ENCODE measurements around the gene ABLIM3.

The ABLIM3 gene

DNA sequence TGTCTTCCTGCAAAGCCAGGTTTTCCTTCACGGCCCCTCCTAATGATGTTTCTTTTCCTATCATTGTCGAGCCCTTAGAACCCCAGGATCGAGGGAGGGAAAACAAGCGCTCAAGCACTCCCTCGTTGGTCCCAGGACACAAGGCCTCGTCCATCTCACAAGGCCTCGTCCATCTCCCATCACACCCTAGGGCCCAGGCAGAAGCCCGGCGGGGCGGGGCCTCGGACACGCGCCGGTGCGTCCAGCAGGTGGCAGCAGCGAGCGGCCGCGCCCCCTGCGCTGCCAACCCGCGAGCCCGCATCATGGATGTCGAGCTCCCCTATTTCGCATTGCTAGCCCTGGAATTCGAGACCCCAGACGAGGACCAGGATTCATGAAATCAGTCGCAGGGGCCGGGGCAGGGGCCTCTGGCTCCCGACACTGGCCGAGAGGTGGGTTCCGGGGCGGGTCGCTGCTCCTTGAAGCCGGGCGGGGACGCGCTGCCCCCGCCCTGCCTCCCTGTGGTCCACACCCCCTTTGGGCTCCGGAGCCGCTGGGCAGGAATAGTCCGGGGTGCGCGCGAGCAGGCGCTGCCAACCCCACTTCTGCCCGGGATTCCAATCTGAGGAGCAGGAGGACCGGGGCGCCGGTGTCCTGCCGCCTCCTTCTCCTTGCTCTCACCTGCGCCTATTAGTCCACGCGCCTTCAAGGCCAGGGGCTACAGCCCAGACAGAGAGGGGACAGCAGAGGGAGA lies at the start of gene ABLIM3:
Gene ABLIM3 (plus strand): TSS at position 270 of the 733 bp plus-strand sequence. CDS start 603 bp downstream, outside the sequence.
- DNase-seq (ENCODE audit: low read depth in 2 of 2), result peak; percentile 27 to 47

DNA sequence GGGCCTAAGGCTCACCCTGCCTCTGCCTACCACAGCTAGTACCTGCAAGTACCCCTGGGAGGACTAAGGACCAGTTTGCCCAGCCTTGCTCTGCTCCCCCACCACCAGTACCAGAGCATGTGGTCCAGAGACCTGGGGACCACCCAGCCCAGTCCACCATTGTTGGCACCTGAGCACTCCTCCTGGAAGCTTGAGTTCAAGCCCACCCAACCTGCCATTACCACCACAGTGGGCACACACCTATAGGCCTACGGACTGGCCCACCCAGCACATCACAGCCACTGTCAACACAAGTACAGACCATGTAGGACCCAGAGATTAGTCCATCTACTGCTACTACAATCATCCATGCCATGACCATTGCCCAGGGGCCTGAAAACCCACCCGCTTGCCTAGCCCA lies 47.7 kb upstream of the ABLIM3 start:
- DNase-seq (ENCODE audit: low read depth in 2 of 2), result no peak

DNA sequence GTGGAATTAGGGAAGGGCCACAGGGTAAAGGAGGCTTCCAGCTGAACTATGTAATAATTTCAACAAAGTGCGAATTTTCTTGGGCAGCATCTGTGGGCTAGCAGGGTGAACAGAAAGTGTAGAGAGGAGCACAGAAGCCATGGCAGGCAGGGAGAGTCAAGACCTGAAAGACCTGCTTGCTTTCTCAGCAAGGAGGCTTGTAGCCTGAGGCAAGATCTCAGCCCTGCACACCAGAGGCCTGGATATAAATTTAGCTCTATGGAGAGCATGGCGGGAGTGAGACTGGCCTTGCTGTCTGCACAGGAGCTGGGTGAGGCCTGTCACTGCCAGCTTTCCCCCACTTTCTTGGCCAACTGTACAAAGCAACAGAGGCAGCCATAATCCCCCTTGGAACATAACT lies 46.3 kb upstream of the ABLIM3 start:
- DNase-seq (ENCODE audit: low read depth in 2 of 2), result no peak

DNA sequence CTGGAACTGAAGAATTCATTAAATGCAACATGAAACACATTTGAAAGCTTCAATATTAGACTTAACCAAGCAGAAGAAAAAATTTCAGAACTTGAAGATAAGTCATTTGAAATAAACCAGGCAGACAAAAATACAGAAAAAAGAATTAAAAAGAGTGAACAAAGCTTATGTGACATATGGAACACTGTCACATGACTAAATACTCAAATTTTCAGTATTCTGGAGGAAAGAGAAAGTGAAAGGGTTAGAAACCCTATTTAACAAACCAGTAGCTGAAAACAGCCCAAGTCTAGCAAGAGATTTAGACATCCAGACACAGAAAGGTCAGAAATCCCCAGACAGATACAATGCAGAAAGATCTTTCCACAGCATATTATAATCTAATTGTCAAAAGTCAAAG lies 41.4 kb upstream of the ABLIM3 start:
- no peak for DNase-seq (ENCODE audit: low read depth in 2 of 2)

DNA sequence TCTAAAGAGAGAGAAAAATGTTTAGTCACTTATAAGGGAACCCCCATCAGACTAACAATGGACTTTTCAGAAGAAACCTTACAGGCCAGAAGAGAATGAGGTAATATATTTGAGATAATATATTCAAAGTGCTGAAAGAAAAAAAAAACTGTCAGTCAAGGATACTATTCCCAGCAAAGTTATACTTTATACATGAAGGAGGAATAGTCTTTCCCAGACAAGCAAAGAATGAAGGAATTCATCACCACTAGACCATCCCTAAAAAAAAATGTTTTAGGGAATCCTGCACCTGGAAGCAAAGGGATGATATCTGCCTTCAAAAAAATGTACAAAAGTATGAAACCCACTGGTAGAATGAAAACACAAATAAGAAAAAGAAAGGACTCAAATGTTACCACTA lies 41.0 kb upstream of the ABLIM3 start:
- DNase-seq (ENCODE audit: low read depth in 2 of 2), result no peak

DNA sequence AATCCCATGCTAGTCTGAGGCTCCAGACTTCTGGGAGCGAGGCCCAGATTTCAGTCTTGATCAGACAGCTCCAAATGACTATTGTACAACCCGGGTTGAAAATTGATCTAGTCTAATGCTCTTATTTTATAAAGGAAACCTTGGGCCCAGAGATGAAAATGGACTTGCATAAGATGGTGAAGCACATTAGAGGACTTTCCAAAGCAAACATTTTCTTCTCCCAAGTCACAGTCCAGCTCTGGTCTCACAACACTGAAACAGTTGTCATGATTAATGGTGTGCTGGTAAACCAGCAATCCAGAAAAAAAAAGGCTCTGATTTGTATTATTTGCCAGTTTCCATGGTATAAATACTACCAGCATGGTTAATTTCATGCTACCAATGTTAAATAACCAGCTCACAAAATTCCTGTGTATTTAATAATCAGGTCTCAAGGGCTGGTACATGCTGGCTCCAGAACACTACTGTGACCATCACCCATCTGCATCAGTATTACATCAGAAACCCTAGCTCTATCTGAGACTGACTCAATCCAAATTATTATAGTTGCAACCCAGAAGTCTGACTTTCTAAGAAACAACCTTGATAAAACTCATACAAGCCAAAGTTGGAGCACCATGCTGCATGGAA lies 32.5 kb upstream of the ABLIM3 start:
- no peak for DNase-seq (ENCODE audit: low read depth in 2 of 2)

DNA sequence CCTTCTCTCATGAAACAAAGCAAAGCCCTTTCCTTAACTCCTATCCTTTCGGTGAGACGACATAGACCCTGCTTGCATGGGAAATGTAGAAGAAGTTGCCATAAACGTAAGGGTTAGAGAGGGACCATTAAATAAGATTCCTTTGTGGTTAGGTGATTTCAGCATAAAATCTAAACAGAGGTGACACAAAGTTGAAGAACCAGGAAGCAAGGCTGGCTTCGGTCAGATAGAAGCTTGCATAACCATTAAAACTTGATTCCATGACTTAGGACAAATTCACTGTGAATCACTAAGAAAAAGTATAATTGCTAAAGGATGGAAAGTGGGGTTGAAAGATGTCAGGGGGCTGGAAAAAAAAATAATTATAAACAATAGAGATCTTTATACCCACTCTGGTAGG lies 30.9 kb upstream of the ABLIM3 start:
- DNase-seq (ENCODE audit: low read depth in 2 of 2), result no peak

DNA sequence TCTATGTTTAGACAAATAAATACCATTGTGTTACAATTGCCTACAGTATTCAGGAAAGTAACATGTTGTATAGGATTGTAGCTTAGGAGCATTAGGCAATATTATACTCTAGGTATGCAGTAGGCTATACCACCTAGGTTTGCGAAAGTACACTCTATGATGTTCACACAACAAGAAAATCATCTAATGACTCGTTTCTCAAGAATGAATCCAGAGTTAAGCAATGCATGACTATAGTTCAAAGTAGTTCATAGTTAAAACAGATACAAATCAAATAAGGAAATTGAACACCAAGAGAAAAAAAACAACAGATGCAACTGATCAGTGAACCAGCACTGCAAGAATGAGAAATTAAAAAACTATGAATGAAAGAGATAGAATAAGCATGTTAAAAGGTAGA lies 27.6 kb upstream of the ABLIM3 start:
- DNase-seq (ENCODE audit: low read depth in 2 of 2), result no peak

DNA sequence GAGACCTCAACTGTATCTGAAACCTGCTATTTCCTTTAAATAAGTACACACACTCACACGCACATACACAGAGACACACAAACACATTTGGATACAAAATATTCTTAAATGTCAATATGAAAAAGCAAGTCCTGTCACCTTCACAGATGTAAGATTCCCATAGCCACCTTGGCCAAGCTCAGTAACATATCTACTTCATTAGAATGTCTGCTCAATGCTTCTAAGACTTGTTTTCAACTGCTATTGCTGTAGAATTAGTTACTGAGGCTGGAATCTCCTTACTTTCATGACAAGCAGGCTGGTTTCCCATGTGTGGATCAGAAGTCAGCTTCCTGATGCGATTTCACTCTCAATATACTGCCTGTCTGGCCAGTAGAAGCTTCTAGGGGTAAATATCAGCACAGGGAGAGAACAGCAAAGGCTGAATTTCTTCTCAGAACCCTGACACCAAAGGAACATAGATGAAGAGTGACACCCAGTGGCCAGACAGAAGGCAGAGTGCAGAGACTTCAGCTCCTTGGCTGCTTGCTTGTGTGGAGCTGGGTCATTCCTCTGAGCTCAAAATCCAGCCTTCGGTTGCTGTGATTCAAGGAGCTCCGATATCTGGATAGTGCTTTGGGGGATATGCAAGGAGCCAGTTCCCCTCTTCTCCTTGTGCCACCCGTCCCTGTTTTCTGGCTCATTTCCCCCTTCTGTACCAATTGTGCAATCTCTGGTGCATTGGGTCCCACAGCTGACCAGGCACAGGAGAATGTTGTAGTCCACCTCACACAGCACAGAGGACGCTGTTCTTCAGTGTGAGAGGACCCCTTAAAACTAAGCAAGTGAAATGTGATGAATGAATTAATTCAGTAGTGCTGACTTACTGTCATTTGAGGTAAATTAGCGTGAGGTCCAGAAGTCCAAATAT lies 26.6 kb upstream of the ABLIM3 start:
- peak; percentile 4 to 20 for DNase-seq (ENCODE audit: low read depth in 2 of 2)

DNA sequence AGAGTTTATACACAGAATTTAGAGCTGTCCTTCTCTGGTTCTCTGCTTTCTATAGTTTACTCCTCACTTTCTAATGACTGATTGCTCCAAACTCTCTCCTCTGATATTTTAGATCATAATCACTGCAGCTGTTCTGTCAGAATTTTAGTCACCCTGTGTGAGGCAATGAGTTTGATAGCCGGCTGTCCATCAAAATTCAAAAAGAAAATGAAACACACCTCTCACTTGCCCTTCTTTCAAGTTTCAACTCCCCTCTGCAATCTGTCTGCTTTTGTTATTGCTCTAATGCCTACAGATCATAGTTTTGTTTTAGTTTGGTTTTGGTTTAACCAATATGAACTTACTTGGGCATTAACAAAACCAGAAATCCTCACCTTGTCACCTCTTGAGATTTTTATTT lies 23.3 kb upstream of the ABLIM3 start:
- no peak for DNase-seq (ENCODE audit: low read depth in 2 of 2)

DNA sequence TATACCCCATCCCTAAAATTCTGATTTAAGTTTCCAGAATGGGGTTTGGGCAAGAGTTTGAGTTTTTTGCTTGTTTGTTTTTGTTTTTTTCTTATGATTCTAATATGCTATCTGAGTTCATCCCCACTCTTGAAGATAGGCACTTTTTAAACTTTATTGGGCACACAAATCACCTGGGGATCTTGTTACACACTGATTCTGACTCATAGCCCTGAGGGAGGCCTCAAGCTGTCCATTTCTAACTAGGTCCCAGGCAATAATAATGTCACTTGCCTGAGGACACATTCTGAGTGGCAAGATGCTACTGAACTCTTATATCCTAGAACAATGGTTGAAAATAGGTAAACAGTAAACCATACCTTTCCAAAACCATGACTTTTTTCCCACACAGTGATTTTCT lies 22.8 kb upstream of the ABLIM3 start:
- DNase-seq (ENCODE audit: low read depth in 2 of 2), result no peak

DNA sequence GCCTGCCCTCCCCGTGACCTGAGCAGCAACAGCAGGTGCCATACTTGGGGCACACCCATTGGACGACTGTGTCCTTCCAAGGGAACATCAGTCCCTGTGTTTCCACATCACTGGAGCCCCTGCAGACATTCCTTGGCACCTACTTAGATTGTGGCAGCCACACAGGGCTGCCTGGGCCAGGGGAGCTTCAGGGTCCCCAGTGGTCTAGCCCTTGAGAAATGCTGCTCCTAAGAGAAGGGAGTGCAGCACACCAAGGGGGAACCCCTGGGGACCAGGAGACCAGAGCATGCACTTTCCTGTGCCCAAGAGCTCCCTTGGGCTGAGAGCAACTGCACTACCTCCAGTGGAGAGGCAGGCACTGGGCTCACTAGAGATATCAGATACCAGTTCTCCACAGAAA lies 20.1 kb upstream of the ABLIM3 start:
- no peak for DNase-seq (ENCODE audit: low read depth in 2 of 2)

DNA sequence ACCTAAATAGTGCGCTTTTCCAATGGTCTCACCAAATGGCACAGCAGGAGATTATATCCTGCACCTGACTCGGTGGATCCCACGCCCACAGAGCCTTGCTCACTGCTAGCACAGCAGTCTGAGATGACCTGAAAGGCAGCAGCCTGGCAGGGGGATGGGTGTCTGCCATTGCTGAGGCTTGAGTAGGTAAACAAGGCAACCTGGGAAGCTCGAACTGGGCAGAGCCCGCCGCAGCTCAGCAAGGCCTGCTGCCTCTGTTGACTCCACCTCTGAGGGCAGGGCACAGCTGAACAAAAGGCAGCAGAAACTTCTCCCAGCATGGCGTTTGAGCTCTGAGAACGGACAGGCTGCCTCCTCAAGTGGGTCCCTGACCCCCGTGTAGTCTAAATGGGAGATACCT lies 18.1 kb upstream of the ABLIM3 start:
- no peak for DNase-seq (ENCODE audit: low read depth in 2 of 2)

DNA sequence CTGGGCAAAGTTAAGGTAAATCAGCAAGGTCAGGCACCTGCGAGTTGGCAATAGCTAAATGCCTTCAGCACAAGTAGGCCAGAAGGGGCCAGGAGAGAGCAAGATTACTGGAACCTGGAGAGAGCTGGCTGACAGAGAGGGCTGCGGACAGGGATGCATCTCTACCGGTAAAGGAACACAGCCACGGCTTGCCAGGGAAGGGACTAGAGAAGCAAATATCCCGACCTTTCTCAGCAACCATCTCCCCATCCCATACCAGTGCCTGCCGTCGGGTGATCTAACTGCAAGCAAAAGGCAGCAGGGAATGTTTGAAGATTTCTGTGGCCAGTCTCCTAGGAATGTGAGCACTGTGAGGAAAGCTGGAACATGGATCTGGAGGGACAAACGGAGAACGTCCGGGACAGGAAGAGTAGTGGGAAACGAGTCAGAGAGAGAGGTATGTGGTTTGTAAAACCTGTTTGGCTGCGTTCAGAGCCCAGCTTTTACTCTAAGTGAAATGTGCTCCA lies 15.9 kb upstream of the ABLIM3 start:
- DNase-seq (ENCODE audit: low read depth in 2 of 2), result no peak

DNA sequence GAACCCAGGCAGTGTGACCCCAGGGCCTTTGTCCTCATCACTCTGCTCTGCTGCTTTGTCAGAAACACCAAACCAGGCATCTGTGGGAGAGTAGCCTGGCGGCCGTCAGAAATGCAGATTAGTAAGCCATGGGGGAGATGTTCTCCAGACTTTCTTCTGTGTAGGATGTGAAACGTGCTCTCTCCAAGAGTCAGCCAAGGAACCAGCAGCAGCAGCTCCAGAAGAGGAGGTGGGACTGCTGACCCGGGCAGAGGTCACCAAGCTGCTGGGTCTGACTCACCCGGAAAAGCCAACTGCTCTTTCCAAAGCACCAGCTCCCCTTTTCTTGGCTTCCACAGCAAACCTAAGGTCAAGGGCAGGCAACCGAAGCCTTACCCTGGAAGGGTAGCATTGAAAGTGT lies 14.4 kb upstream of the ABLIM3 start:
- no peak for DNase-seq (ENCODE audit: low read depth in 2 of 2)

DNA sequence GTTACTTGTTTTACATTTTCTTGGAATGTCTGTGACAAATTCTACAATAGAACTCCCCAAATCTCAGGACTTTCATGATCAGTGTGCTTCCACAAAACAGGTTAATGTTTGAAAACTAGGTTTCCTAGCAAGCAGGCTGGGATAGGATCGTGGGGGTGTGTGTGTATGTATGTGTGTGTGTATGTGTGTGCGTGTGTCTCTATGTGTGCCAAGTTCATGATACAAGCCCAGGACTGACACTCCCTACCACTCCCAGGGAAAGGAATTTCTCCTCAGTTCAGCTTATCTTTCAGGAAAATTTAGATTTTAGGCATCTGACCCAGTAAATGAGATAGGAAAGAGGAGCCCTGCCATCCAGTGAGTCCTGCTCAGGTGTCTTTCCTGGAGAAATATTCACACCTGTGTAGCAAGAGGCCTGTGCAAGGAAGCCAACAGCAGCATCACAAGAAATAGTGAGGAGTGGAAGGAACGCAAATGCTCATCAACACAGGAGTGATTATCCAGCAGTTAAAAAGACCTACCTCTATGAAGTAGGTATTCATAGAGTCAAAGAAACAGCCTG lies 13.8 kb upstream of the ABLIM3 start:
- DNase-seq (ENCODE audit: low read depth in 2 of 2), result no peak

DNA sequence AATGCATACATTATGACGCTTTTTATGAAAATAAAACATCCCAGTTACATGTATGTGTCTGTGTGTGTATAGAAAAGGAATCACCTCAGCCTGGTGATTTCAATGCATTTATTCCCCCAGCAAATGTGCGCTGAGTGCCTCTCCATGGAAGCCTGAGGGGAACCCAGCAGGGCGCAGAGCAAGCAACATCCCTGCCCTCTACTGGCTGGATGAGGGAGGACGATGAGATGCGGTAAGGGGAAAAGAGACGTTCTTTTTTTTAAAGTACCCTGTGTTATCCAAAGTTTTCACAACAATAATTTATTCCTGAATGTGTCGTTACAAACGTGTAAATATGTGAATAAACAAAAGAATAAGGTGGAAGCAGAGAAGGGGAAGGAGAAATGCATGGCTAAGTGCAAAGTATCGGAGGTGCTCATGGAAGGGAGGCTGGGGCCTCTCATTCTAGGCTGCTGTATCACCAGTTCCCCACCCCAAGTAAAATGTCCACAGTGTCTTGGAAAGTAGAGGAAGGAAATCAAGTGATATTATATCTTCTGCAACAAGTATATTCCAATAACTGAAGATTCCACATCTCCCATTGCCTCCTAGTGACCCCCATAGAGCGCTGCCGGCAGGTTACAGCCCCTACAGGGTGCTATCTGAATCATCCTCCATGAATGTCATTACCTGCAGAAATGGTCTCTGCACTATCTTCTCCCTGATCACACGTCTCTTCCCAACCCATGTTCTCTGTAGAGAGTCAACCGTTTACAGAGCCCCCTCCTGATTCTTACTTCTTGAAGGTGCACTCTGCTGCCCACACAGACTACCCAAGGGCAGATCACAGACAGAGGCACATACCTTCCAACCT lies 13.0 kb upstream of the ABLIM3 start:
- DNase-seq (ENCODE audit: low read depth in 2 of 2), result peak in 1 of 2 donors; percentile 7

DNA sequence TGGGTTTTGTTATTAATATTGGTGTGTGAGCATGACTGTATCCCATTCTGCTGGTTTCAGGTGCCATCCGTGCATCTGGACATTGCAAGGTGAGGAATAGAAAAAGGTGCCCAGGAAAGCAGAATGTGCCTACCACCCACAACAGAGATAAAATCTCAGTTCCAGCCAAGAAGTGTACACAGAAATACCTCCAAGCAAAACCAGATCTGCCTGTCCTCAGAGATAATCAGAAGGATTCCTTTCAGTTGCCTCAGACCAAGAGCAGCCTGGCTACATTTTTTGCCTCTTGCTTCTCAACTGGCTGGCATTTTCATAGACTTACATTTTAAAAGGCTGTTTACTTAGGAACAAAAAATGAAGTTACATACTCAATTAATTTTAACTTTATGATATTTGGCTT lies 12.1 kb upstream of the ABLIM3 start:
- DNase-seq (ENCODE audit: low read depth in 2 of 2), result no peak

DNA sequence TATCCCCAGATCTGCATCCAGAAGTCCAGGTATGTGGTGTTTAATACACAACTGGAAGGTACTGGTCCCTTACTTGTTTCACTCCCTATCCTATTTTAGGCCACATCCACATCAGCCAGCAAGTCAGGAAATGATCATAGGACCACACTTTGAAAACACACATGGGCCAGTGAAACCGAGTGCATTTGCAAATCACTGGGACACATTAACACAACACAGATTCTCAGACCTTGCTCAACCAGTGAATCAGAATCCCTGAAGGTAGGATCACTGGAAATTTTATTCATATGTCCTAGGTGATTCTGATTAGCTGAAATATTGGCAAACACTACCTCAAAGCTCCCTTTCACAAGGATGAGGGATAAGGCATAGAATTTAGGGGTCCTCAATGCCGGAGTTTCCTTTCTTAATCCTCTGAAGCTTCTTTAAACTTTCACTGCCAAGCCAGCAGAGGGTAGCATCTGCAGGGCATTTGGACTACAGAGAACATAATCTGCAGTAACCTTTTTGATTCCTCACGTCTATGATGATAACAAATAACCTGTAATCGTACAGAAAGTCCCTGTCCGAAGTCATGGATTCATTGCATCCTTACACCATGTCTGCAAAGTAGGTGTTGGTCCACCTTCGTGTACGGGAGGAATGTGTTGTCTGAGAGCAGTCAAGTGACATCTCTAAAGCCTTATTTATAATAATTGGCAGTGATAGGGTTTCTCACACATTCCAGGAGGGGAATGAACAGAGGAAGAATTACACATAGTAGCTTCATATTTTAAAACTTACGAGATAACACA lies 11.0 kb upstream of the ABLIM3 start:
- no peak for DNase-seq (ENCODE audit: low read depth in 2 of 2)

DNA sequence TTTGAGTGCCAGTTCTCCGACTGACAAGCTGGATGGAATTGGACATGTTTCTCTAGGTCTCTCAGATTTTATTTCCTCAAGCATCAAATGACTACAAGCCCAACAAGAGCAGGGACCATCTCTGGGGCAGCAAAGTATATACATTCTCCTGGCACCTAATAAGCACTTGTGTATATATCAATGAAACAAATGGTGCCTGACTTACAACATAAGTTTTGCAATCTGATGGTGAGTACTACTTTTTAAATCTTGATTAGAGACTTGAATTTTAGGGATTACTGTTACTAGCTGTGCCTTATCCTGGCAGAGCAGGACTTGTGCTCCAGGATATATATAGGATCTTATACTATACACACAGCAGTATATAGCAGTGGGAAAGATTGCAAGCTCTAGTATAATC lies 8.8 kb upstream of the ABLIM3 start:
- DNase-seq (ENCODE audit: low read depth in 2 of 2), result no peak

All from stimulated activated CD4-positive, alpha-beta T cell treated with anti-CD3 and anti-CD28 coated beads, Interleukin-15, amount 100 ng/mL, for 48 hours (primary cell).